NCI-H1930 (cell line): ENCODE data around the gene GHITM.
"Not testable (repeated sequence)": the region's sequence is repeated elsewhere in the genome, so short reads cannot be mapped to it uniquely, and the experiment has no call there.

Experiments used
- DNase-seq, 2 experiments: peaks; one replicate each; lab custom pipeline; 2025; lab: John Stamatoyannopoulos, UW

Gene GHITM

DNA sequence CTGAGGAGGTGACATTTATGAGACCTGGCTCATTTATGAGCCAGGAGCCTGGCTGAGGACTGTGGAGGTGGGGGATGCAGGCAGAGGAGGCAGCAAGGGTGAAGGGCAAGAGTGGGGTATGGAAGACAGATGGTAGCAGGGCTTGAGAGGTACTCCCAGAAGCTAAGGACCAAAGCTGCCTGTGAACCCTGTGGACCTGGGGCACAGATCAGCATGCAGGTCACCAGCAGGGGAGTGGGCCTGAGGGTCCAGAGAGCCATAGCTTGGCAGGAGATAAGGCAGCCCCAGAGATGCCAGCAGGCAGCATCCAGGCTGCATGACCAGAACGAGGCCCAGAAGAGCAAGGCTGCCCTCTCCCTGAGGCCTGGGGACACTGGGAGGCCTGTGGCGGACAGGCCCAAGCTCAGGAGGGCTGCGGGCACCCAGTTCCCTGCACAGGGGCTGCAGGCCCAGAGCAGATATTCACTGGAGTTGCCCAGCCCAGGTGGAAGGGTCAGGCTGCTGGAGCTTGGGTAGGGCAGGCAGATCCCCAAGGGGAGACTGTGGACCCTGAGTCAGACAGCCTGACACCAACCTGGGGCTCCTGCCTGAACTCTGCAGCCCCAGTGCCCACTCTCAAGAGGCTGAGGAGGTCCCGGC lies 37.6 kb downstream of the GHITM start:
- no peak for DNase-seq

DNA sequence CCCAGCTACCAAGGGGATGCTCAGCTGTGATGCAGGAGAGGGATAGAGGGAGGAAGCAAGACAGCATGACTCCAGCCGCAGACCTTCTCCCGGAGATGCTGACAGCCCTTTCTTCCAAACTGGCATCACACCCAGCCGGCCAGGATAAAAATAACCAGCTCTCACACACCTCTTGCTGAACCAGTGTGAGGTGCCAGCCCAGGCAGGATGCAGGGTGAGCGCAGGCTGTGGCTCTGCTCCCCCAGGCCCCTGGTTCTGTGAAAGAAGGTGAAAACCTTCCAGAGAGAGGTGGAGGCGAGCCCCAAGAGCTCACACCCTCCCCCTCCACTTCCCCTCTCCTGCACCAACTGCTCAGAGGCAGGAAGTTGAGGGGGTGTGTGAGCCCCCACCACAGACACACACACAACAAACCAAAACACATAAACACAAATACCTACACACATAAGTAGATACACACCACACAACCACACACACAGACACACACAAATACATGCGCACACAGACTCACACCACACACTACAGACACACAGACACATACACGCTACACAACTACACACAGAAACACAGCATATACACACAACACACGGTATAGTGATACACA lies 38.3 kb downstream of the GHITM start:
- no peak for DNase-seq

GRCh38 chr10:84178160-84178609 lies 38.9 kb downstream of the GHITM start:
- DNase-seq = no peak

DNA sequence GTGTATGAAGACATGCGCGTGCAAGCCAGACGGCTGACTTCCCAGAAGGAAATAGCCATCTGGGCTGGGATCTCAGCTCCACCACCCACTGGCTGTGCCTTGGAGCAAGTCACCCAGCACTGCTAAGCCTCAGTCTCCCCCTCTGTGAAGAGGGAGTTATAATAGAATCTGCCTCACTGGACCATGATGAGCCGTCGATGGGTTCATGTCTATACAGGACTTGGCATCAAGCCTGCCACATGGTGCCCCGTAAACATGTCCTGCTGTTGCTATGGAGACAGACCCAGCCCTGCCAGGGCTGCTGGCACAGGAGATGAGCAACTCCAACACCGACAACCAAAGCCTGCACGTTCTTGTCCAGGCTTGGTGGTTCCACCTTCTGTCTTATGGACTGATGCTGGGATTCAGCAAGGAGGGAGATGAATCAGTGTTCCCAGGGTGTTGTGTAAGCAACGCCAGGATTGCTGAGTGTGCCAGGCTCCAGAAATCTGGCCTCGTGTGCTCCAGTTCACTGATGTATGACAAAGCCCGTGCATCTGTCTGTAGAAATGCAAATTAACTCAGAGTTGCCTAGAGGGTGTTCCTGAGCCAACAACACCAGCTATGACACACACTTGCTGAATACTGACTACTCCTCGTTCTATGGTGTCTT lies 39.9 kb downstream of the GHITM start:
- DNase-seq = no peak

DNA sequence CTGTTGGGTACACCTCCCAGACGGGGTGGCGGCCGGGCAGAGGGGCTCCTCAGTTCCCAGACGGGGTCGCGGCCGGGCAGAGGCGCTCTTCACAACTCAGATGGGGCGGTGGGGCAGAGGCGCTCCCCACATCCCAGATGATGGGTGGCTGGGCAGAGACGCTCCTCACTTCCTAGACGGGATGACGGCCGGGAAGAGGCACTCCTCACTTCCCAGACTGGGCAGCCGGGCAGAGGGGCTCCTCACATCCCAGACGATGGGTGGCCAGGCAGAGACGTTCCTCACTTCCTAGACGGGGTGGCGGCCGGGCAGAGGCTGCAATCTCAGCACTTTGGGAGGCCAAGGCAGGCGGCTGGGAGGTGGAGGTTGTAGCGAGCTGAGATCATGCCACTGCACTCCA lies 41.1 kb downstream of the GHITM start:
- not testable (repeated sequence) for DNase-seq

DNA sequence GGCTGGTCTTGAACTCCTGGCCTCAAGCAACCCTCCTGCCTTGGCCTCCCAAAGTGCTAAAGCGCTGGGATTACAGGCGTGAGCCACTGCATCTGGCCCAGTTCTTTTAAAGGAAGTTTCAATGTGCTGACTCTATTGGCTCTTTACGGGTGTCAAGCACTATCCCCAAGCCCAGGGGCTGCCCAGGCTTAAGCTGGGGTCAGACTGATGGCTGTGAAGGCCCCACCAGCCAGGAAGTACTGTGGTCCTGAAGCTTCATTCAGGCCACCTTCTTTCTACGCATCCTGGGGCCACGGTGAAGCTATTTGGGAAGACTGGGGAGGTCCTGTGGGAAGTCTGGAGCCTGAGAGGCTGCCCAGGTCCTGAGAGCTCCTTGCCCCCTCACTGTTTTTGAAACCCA lies 42.3 kb downstream of the GHITM start:
- DNase-seq = no peak

DNA sequence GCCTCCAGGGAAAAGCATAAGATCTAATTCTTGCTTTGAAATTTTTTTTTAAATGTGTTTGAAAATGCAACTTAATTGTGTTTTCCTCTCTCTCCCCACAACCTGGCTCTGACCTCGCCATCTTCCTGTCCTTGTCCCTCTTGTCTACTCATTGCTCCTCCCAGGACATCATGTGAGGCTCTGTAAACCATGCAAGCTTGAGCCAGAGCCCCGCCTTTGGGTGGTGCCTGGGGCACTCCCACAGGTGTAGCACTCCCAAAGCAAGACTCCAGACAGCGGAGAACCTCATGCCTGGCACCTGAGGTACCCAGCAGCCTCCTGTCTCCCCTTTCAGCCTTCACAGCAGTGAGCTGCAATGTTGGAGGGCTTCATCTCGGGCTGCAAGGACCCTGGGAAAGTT lies 45.2 kb downstream of the GHITM start:
- DNase-seq = no peak

- DNase-seq = no peak
Observed at GRCh38 chr10:84185526-84186175, 46.3 kb downstream of the GHITM start.

GRCh38 chr10:84188815-84189214 lies 49.5 kb downstream of the GHITM start:
- DNase-seq = no peak

- DNase-seq = no peak
Observed at GRCh38 chr10:84190621-84191020, 51.3 kb downstream of the GHITM start.

GRCh38 chr10:84191106-84191505 lies 51.8 kb downstream of the GHITM start:
- DNase-seq = no peak

DNA sequence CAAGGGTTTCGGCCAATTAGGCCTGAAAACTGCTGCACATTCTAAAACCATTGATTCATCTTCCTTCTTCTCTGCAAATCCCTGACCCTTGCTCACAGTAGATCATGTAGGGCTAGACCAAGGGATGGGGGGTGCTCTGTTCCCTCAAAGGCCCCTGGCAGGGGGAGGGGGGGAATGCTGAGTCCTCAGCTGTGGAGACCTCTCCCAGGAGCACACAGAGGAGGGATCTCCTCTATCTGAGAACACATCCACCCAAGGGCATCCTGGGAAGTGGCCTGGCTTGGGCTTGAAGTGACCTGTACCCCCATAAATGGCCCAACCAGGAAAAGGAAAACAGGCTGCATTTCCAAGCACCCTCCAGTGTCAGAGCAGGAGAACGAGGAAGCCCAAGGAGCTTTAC lies 54.0 kb downstream of the GHITM start:
- DNase-seq = no peak

DNA sequence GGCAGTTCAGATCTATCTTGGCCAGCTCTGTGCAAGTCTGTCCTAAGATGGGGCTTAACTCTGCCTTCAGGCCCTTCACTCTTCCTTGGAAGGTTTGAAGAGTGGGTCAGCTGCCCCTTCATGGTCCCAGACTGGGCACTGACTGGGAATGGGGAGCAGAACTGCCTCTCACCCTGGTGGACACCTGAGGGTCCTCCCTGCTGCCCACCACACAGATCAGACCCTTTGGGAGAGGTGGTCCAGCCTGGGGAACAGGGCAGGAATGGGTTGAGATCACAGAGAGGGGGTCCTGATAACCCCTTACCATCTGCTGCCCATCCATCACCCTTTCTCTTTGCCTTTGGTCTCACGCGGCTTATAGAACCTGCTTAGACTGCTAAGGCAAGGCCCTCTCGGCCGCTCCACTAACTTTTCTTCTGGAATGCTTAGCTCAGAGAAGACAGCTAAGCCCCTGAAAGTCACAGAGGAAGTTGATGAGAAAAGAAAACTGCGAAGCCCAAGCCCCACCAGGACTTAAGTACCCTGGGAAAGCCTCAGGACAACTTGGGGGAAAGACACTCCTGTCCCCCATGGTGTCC lies 54.6 kb downstream of the GHITM start:
- DNase-seq = no peak

- DNase-seq = peak; percentile 6 to 24
Observed at GRCh38 chr10:84194424-84195043, 55.2 kb downstream of the GHITM start, which contains the start of gene CDHR1. Gene CDHR1, plus strand, starts transcription at chr10:84194537. Its CDS starts 224 bp downstream, at chr10:84194761.

DNA sequence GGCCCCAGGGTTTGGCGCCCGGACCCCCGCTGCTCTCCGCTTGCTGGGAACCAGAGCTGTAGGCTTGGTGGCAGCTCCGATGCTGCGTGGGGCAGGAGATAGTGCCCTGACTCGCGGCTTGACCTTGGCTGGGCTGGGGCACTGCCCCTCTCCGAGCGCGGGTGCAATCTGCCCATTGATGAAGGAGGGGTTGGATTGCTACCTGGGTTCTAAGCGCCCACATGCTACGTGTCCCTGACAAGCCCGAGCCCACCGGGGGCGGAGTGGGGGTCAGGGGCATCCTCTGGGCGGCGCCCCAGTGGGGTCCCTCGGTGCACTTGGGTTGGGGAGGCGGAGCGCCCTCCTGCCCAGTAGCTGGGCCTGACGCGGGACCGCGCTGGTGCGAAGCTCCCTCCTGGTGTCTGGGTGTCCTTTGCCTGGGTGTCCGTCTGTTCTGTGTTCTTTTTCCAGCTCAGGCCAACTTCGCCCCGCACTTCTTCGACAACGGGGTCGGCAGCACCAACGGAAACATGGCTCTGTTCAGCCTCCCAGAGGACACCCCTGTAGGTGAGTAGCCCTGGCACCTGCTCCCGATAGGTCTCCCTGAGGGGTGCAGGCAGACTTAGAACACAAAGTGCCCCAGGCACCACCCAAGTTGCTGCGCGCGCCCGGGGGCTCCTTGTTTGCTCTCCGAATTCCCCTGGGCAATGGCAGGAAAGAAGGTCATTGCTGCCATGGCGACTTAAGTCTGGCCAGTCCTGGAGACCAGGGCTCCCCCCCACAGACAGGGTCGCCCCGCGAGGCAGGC lies 55.9 kb downstream of the GHITM start:
- no peak for DNase-seq

DNA sequence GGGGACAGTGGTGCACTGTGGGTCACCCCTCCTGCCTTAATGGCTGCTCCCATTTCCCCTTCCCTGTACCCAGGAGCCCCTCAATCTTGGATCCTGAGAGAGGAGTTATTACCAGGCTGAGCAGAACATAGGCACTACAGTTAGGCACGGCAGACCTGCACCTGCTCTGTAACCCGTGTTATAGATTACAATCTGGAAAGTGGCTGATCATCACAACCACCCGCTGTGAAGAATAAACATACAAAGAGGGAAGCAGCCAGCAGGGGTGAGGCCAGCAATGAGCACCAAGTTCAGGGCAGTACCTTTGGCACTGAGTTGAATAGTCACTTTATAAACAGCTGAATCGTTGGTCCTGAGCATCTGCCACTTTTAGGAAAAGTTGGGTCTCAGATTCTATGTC lies 56.8 kb downstream of the GHITM start:
- no peak for DNase-seq

GRCh38 chr10:84196941-84197340 lies 57.6 kb downstream of the GHITM start:
- DNase-seq = no peak

DNA sequence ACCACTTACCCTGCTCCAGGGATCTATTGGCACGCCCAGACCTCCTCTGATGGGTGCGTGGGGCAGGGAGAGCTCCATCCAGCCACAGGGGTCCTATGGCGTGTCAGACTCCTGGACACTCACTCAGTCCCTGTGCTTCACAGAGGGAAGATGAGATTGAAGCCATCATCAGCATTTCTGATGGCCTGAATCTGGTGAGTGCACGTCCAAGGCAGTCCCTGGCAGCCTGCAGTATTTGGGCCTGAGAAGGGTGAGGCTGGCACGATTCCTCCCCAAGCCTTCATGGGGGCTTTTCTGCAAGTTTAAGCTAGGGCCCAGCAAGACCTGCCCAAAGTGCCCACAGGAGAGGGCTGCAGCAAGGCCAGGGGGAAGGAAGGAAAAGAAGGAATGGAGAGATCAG lies 58.3 kb downstream of the GHITM start:
- DNase-seq = no peak

DNA sequence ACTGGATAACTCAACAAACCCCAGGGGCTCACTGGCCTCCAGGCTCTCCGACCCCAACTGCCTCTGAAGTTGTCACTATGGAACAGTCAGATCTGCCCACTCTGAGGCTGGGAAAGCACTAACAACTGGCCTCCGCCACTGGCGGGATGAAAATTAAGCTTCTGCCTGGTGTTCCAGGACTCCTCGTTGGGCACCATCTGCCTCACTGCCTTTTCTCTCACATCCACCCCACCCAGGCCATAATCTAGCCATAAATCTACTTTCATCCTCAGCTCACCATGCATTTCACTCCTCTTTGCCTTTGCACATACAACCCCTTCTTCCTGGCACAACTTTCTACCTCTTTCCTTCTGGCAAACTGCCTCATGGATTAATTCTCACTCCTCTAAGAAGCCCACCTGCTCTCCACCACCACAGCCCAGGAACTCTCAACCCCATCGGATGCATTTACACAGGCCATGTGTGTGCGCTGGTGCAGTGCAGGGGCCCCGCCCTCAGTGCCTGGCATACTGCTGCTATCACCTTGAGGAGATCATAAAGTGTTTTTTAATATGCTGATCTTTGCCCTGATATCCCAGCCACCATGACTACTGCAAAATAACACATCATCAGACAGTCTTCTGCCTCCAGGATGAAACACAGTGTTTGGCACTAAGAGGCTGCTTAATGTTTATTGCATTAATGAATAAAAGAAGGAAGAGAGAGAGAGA lies 59.1 kb downstream of the GHITM start:
- DNase-seq = no peak

GRCh38 chr10:84200537-84201243 lies 61.4 kb downstream of the GHITM start:
- no peak for DNase-seq
